Small intestine (tissue), 7 donors: ENCODE results near the gene CNGA4. TPM values are rescaled to one million over a fixed set of nuclear protein-coding genes. Genes with fewer than 3 reads are reported as not detected.

Source experiments
- DNase-seq, 2 donors: peaks; one replicate each; pipeline versions ENCODE4 v3.0.0 to v3.0.0-alpha.2; 2013
- FAIRE-seq: peaks from 2 replicates; lab custom pipeline; 2012; peaks lifted over from hg19 to GRCh38; lab: Jason Lieb, UNC
- H3K27ac ChIP-seq, 3 donors: one replicate each; pipeline ENCODE4 v1.5.1; 2013; ENCODE audit warnings: low read length in 2 of 3, mild to moderate bottlenecking in 2 of 3, control low read depth in 1 of 3, inconsistent platforms in 1 of 3, low read depth in 1 of 3, moderate library complexity in 1 of 3
- H3K27me3 ChIP-seq, 3 donors: one replicate each; pipeline ENCODE4 v1.6.1; 2013; ENCODE audit warnings: low read length in 3 of 3, inconsistent platforms in 1 of 3; ENCODE audit not compliant: control insufficient read depth in 3 of 3, insufficient read depth in 3 of 3
- H3K36me3 ChIP-seq, 3 donors: one replicate each; pipeline ENCODE4 v1.6.1; 2013; ENCODE audit warnings: low read length in 3 of 3, inconsistent platforms in 1 of 3, low read depth in 1 of 3, mild to moderate bottlenecking in 1 of 3, moderate library complexity in 1 of 3; ENCODE audit not compliant: control insufficient read depth in 3 of 3, insufficient read depth in 2 of 3
- H3K4me1 ChIP-seq, 3 donors: one replicate each; pipeline ENCODE4 v1.6.1; 2013; ENCODE audit warnings: low read length in 2 of 3, inconsistent platforms in 1 of 3, low read depth in 1 of 3, mild to moderate bottlenecking in 1 of 3, moderate library complexity in 1 of 3; ENCODE audit not compliant: control insufficient read depth in 3 of 3, insufficient read depth in 2 of 3
- H3K4me3 ChIP-seq, 3 donors: one replicate each; pipeline ENCODE4 v1.5.1; 2013; ENCODE audit warnings: low read length in 3 of 3, control low read depth in 1 of 3, inconsistent platforms in 1 of 3, low read depth in 1 of 3, mild to moderate bottlenecking in 1 of 3, moderate library complexity in 1 of 3
- H3K9me3 ChIP-seq, 2 donors: one replicate each; pipeline ENCODE4 v1.6.1; 2013; ENCODE audit warnings: low read depth in 1 of 2, low read length in 1 of 2; ENCODE audit not compliant: control insufficient read depth in 2 of 2, insufficient read depth in 1 of 2
- WGBS, 3 donors: extraction: QIAGEN DNeasy Blood & Tissue Kit; methylation state at CpG; one replicate each; pipeline ENCODE4 v1.1.7; 2013; 5-methylcytosine and 5-hydroxymethylcytosine counted together
- polyA plus RNA-seq, 4 donors: library from polyadenylated mRNA; stranded (reverse) in 3 of 4; unstranded in 1 of 4; fragments of 200-250 nt in 3 of 4; fragments of 120-200 nt in 1 of 4; gene quantifications; one replicate each; pipeline versions ENCODE4 v1.2.1 to v1.2.3, GENCODE V29; 2013
- donor health status: healthy with polysubstance abuse.
- donor health status: control.
- donor health status: control.
- donor health status: Bipolar disorder and iron deficiency.
- donor health status: healthy.

CNGA4 gene
- polyA plus RNA-seq, 4 donors = 0.09 to 0.32 TPM; not detected in 2

- H3K36me3 ChIP-seq = peaks cover 0 to 1% (median 0%) of the 10 kb centered on the region in 3 donors
- peak overlapping the region in 2 of 3 donors; percentile 39 to 55 for H3K4me3 ChIP-seq
- no peaks in the 10 kb centered on the region for H3K27me3 ChIP-seq
- DNase-seq (peak; percentile 91 to 95), FAIRE-seq (no peak)
- WGBS, 3 donors = 8 to 37% (median 8%) methylated on average over 2 of the region's 2 CpGs
- peaks cover 15 to 41% (median 15%) of the 10 kb centered on the region in 3 donors for H3K4me1 ChIP-seq
- H3K9me3 ChIP-seq = no peaks in the 10 kb centered on the region
- peak overlapping the region; percentile 85 to 91 (median 89) for H3K27ac ChIP-seq
Measured at GRCh38 chr11:6229911-6230310, 9.0 kb upstream of the CNGA4 start.

DNA sequence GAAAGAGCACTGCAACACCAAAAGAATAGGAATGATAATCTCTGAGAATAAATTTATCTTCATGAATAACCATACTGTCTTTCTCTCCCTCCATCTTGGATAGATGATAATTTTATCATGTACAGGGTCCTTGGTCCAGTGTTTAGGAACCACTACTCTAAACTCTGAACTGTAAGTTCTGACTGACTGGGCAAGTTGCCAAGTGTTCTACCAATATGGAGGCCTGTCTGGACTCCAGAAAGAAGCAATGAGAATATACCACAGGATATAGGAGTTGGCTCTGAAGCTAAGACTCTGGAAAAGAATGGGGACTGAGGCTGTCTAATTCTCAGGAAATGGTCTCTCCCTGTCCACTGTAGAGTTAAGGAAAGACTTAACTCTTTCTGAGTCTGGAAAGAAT lies 6.0 kb upstream of the CNGA4 start:
- Histone ChIP-seq H3K4me1 (peaks cover 7 to 26% (median 11%) of the 10 kb centered on the region in 3 donors), H3K4me3 (no peak overlapping the region), H3K27me3 (no peaks in the 10 kb centered on the region), H3K36me3 (no peaks in the 10 kb centered on the region), H3K9me3 (no peaks in the 10 kb centered on the region), H3K27ac (no peak overlapping the region)
- no peak for FAIRE-seq
- DNase-seq = peak in 1 of 2 donors; percentile 28

GRCh38 chr11:6233984-6234386 lies 4.9 kb upstream of the CNGA4 start:
- Histone ChIP-seq H3K9me3 (no peaks in the 10 kb centered on the region), H3K4me1 (peaks cover 7 to 27% (median 11%) of the 10 kb centered on the region in 3 donors), H3K4me3 (peak overlapping the region; percentile 51 to 96 (median 82)), H3K27me3 (no peaks in the 10 kb centered on the region), H3K27ac (peak overlapping the region; percentile 74 to 97 (median 76)), H3K36me3 (no peaks in the 10 kb centered on the region)
- WGBS, 3 donors = 0 to 2% (median 1%) methylated on average over 10 of the region's 10 CpGs
- DNase-seq = no peak
- FAIRE-seq = no peak

GRCh38 chr11:6234387-6235107 lies 4.3 kb upstream of the CNGA4 start, which contains the start of gene FHIP1B:
Gene FHIP1B (minus strand): TSS chr11:6234636. CDS start chr11:6224516, 10,120 bp downstream.
- Histone ChIP-seq H3K9me3 (no peaks in the 10 kb centered on the region), H3K27me3 (no peaks in the 10 kb centered on the region), H3K4me1 (peaks cover 7 to 27% (median 11%) of the 10 kb centered on the region in 3 donors), H3K4me3 (peak within 1 kb of the TSS; percentile 51 to 96 (median 82)), H3K27ac (peak within 1 kb of the TSS; percentile 96 to 97 (median 97)), H3K36me3 (no peaks in the 10 kb centered on the region)
- DNase-seq (peak; percentile 100), FAIRE-seq (peak; percentile 65)
- 0 to 1% (median 1%) methylated on average over 60 to 62 of the region's 62 CpGs for WGBS, 3 donors

DNA sequence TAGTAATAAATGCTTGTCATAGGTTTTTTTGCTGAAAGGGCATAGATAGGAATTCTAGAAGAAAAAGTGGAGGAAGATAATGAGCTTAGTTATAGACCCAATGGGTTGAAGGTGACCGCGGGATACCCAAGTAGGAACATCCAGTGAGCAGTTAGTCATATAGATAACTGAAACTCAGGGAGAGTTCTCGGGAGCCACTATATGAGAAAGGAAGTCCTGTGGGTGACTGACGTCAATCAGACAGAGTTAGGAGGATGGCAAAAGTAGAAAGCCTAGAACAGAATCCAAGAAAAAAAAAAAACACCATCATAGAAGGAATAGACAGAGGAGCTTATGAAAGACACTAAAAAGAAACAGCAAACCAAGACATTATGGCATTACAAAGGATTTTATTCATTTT lies 1.6 kb upstream of the CNGA4 start:
- DNase-seq (no peak), FAIRE-seq (no peak)
- H3K4me1 ChIP-seq = peaks cover 5 to 18% (median 11%) of the 10 kb centered on the region in 3 donors
- H3K4me3 ChIP-seq = no peak overlapping the region
- H3K9me3 ChIP-seq = no peaks in the 10 kb centered on the region
- 70 to 91% (median 75%) methylated on average over 4 of the region's 4 CpGs for WGBS, 3 donors
- no peaks in the 10 kb centered on the region for H3K27me3 ChIP-seq
- no peaks in the 10 kb centered on the region for H3K36me3 ChIP-seq
- no peak overlapping the region for H3K27ac ChIP-seq

DNA sequence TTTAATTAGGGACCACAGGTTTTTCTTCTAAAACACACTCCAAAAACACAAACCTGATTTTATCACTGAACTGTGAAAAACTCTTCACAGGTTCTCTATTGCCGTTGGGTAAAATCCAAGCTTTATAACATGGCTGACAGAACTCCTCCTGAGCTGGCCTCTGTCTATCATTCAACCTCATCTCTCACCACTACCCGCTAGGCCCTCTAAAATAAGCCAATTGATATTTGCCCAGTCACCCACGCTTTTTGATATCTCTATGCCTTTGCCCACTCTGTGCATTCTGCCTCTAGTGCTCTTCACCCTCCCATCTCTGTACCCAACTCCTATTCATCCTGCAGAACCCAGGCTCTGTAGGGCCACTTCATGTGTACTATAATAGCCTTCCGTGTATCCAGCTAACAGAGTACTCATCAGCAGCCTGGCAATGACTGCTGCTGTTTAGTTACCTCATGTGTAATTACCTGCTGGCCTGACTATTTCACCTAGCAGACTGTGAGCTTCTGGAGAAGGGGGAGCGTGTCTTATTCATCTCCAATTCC lies 1.1 kb upstream of the CNGA4 start:
- FAIRE-seq = no peak
- no peaks in the 10 kb centered on the region for H3K27me3 ChIP-seq

GRCh38 chr11:6240139-6240538 lies 1.2 kb downstream of the CNGA4 start:
- Histone ChIP-seq H3K27ac (no peak overlapping the region), H3K36me3 (no peaks in the 10 kb centered on the region), H3K9me3 (no peaks in the 10 kb centered on the region), H3K4me1 (peaks cover 0 to 5% (median 0%) of the 10 kb centered on the region in 3 donors), H3K4me3 (no peak overlapping the region), H3K27me3 (peaks cover 0 to 2% (median 0%) of the 10 kb centered on the region in 3 donors)
- DNase-seq = no peak
- no peak for FAIRE-seq
- 97 to 98% (median 98%) methylated on average over 28 of the region's 28 CpGs for WGBS, 3 donors

More for the DNA sequence above, 1.1 kb upstream of the CNGA4 start:
- Histone ChIP-seq H3K4me3 (no peak overlapping the region), H3K27ac (no peak overlapping the region), H3K36me3 (no peaks in the 10 kb centered on the region), H3K9me3 (no peaks in the 10 kb centered on the region), H3K4me1 (peaks cover 5 to 16% (median 11%) of the 10 kb centered on the region in 3 donors)
- WGBS, 3 donors = 86 to 93% (median 88%) methylated on average over 5 of the region's 5 CpGs
- no peak for DNase-seq

GRCh38 chr11:6240781-6241180 lies 1.9 kb downstream of the CNGA4 start:
- Histone ChIP-seq H3K27me3 (peaks cover 0 to 3% (median 0%) of the 10 kb centered on the region in 3 donors), H3K9me3 (no peaks in the 10 kb centered on the region), H3K4me1 (peaks cover 0 to 5% (median 0%) of the 10 kb centered on the region in 3 donors), H3K4me3 (no peak overlapping the region), H3K36me3 (no peaks in the 10 kb centered on the region), H3K27ac (no peak overlapping the region)
- DNase-seq (no peak), FAIRE-seq (no peak)
- 56 to 64% (median 63%) methylated on average over 1 of the region's 1 CpG for WGBS, 3 donors
